K562 (cell line): ENCODE data around the gene ASIC3. TPM values are rescaled to one million over a fixed set of nuclear protein-coding genes. Genes with fewer than 3 reads are reported as not detected.

Experiments used
- CHD1 ChIP-seq: fragments of 200-600 bp; sonication (generic); IDR thresholded peaks from one replicate; pipeline ENCODE4 v1.6.1; 2012; ENCODE audit warnings: mild to moderate bottlenecking, moderate library complexity, low read length, inconsistent platforms
- EP300 ChIP-seq: IDR thresholded peaks from 2 replicates; pipeline ENCODE4 v1.6.1; 2012; ENCODE audit warnings: low read length, improper control_type of control experiment
- HDAC8 ChIP-seq: fragments of 450-650 bp; IDR thresholded peaks from 2 replicates; pipeline ENCODE4 v1.6.1; 2016; ENCODE audit warnings: mild to moderate bottlenecking, missing genetic modification characterization, moderate library complexity, missing compliant biosample characterization
- MAFK ChIP-seq: IDR thresholded peaks from 2 replicates; pipeline ENCODE4 v1.6.1; 2011; ENCODE audit warnings: low read length, improper control_type of control experiment
- MED1 ChIP-seq: sonication (generic); formaldehyde crosslinking; IDR thresholded peaks from 2 replicates; pipeline ENCODE4 v1.8.1; 2023; ENCODE audit warnings: missing genetic modification reagents, borderline replicate concordance
- NR1H2 ChIP-seq: sonication (generic); formaldehyde crosslinking; IDR thresholded peaks from 2 replicates; pipeline ENCODE4 v1.4.0; 2020; ENCODE audit warnings: mild to moderate bottlenecking, missing genetic modification reagents
- REST ChIP-seq, 2 experiments: fragments of 450-650 bp; formaldehyde crosslinking in 1 of 2; IDR thresholded peaks; 2 replicates each; pipeline versions ENCODE4 v1.4.0 to v1.6.1; 2014 to 2020; ENCODE audit warnings: mild to moderate bottlenecking in 2 of 2, borderline replicate concordance in 1 of 2, low read depth in 1 of 2
- SLC30A9 ChIP-seq: fragments of 250-450 bp; sonication (Bioruptor Pico); IDR thresholded peaks from 2 replicates; pipeline ENCODE4 v1.8.0; 2022; ENCODE audit warnings: mild to moderate bottlenecking, moderate library complexity
- SPI1 ChIP-seq: IDR thresholded peaks from 2 replicates; pipeline ENCODE4 v1.6.1; 2011; ENCODE audit warnings: low read depth, low read length, control low read depth, borderline replicate concordance
- SRSF3 ChIP-seq: fragments of 200-400 bp; formaldehyde crosslinking; IDR thresholded peaks from 2 replicates; pipeline ENCODE4 v1.6.1; 2016; ENCODE audit warnings: mild to moderate bottlenecking, low read length, moderate library complexity; ENCODE audit not compliant: insufficient read depth
- WHSC1 ChIP-seq: IDR thresholded peaks from one replicate; pipeline ENCODE4 v1.6.1; 2012; ENCODE audit warnings: low read length, control low read depth, inconsistent platforms
- ZNF274 ChIP-seq: IDR thresholded peaks from 2 replicates; pipeline ENCODE4 v1.6.1; 2011; ENCODE audit warnings: low read depth, mild to moderate bottlenecking, low read length, moderate library complexity, borderline replicate concordance
- polyA plus RNA-seq, 8 experiments: library from polyadenylated mRNA; depleted of rRNA in 4 of 8; stranded (reverse) in 5 of 8; unstranded in 3 of 8; fragments of >200 nt; fragmentation: Nextera tagmentation in 2 of 8; fragmentation: Illumina TruSeq in 1 of 8; extraction: Ambion mirVana in 2 of 8; extraction: Trizol in 1 of 8; gene quantifications; 2 replicates each; pipeline versions ENCODE4 v1.2.1 to v1.2.3, GENCODE V29; 2011 to 2014; ENCODE audit warnings: inconsistent platforms in 1 of 8, missing spikeins in 1 of 8
- total RNA-seq, 7 experiments: library from RNA; depleted of rRNA in 6 of 7; stranded (reverse); fragments of >200 nt in 6 of 7; fragmentation: Illumina TruSeq in 2 of 7; extraction: Trizol in 2 of 7; gene quantifications; 2 replicates each; pipeline versions ENCODE4 v1.2.1 to v1.2.3, GENCODE V29; 2011 to 2021; ENCODE audit warnings: low replicate concordance in 1 of 7

Gene ASIC3
- total and polyA plus RNA-seq, 9 of the 15 experiments (the other 6 are each of a cell fraction or from before 2014, with no cell fraction given): 0.11 to 5.0 (median 0.87) TPM

GRCh38 chr7:151010307-151011096 lies 37.8 kb upstream of the ASIC3 start (continued):
- TF ChIP-seq REST (IDR thresholded peaks at IDR 0.05; ENCODE audit: borderline replicate concordance): no peak
- peak; percentile 67; the same call in 1 of the 2 replicates for TF ChIP-seq REST (CRISPR knock-in tag; IDR thresholded peaks at IDR 0.05; ENCODE audit: low read depth)
- peak; percentile 31; the same call in 1 of the 2 replicates for TF ChIP-seq HDAC8 (tag)
- 0 out of 2 replicates have a peak, but pooled peaks have one; percentile 68 for TF ChIP-seq SRSF3
- no peak for TF ChIP-seq MAFK
- TF ChIP-seq CHD1: no peak
- peak; percentile 90 for TF ChIP-seq NR1H2 (CRISPR knock-in tag)
- no peak for TF ChIP-seq WHSC1
- no peak for TF ChIP-seq SPI1
- TF ChIP-seq MED1 (CRISPR knock-in tag): no peak
- no peak for TF ChIP-seq ZNF274
- TF ChIP-seq SLC30A9: no peak
- peak; percentile 48 for TF ChIP-seq EP300
